ENCODE data around the gene BLOC1S2. TPM values are rescaled to one million over a fixed set of nuclear protein-coding genes. Genes with fewer than 3 reads are reported as not detected.

Gene BLOC1S2
- total RNA-seq, 1 experiment from 2014 or later, result 69.8 TPM

GRCh38 chr10:100334762-100335161 lies 48.3 kb upstream of the BLOC1S2 start:
- H3K18ac ChIP-seq (ENCODE audit: insufficient read length, low read depth, low read length), result no peak overlapping the region
- Mint-ChIP-seq H3K27ac (no peak overlapping the region), H3K4me3 (no peak overlapping the region), H3K27me3 (ENCODE audit: low read depth) (peaks cover 20% of the 10 kb centered on the region), H3K36me3 (ENCODE audit: insufficient read depth in 1 of 3, low read depth in 3 of 3) (no peaks in the 10 kb centered on the region), H3K4me1 (peaks cover 6 to 8% of the 10 kb centered on the region in 2 experiments; a peak in 3 of 4 replicates), H3K9me3 (no peaks in the 10 kb centered on the region)
- H3K23me2 ChIP-seq (ENCODE audit: insufficient read length, low read depth, low read length, poor library complexity, severe bottlenecking), result no peaks in the 10 kb centered on the region
- H3K4me2 ChIP-seq (ENCODE audit: insufficient read depth, insufficient read length, low read length), result no peak overlapping the region
- no CpG with 5 or more reads among the region's 9 CpGs for WGBS (ENCODE audit: extremely low coverage, insufficient read length, low lambda C conversion rate)
- no peak overlapping the region for H4K8ac ChIP-seq (replicated peaks; ENCODE audit: insufficient read length, low read depth, low read length)
- H3K27me3 ChIP-seq (ENCODE audit: insufficient read depth, low read length), result no peaks in the 10 kb centered on the region
- H2BK12ac ChIP-seq (ENCODE audit: insufficient read length, low read depth, low read length), result no peak overlapping the region
- no peaks in the 10 kb centered on the region for H3K9me3 ChIP-seq (ENCODE audit: control insufficient read depth, low read depth, low read length)
- no peak overlapping the region for H2BK120ac ChIP-seq (ENCODE audit: low read depth, low read length, poor library complexity, severe bottlenecking)
- no peak for DNase-seq
- H3K4ac ChIP-seq (ENCODE audit: low read depth, low read length), result no peak overlapping the region
- no peak overlapping the region for H3K23ac ChIP-seq (ENCODE audit: insufficient read length, low read depth, low read length)
- H3K14ac ChIP-seq (ENCODE audit: insufficient read depth, low read length), result no peak overlapping the region
- H2BK20ac ChIP-seq (ENCODE audit: low read depth, low read length, poor library complexity, severe bottlenecking), result no peak overlapping the region
- H3T11ph ChIP-seq (ENCODE audit: low read length), result no peak overlapping the region
- no peak overlapping the region for H3K9ac ChIP-seq (ENCODE audit: extremely low read depth, insufficient read length, low read length)
- TF ChIP-seq, protein P1, sequence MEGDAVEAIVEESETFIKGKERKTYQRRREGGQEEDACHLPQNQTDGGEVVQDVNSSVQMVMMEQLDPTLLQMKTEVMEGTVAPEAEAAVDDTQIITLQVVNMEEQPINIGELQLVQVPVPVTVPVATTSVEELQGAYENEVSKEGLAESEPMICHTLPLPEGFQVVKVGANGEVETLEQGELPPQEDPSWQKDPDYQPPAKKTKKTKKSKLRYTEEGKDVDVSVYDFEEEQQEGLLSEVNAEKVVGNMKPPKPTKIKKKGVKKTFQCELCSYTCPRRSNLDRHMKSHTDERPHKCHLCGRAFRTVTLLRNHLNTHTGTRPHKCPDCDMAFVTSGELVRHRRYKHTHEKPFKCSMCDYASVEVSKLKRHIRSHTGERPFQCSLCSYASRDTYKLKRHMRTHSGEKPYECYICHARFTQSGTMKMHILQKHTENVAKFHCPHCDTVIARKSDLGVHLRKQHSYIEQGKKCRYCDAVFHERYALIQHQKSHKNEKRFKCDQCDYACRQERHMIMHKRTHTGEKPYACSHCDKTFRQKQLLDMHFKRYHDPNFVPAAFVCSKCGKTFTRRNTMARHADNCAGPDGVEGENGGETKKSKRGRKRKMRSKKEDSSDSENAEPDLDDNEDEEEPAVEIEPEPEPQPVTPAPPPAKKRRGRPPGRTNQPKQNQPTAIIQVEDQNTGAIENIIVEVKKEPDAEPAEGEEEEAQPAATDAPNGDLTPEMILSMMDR (conservative IDR thresholded peaks at IDR 0.05), result no peak
- H3K56ac ChIP-seq (ENCODE audit: insufficient read length, low read depth, low read length), result no peak overlapping the region
- no peaks in the 10 kb centered on the region for H3K79me1 ChIP-seq (ENCODE audit: insufficient read depth, low read depth, low read length, poor library complexity, severe bottlenecking)
- H2BK15ac ChIP-seq (ENCODE audit: low read depth, low read length), result no peak overlapping the region
- no peaks in the 10 kb centered on the region for H3K79me2 ChIP-seq (ENCODE audit: insufficient read depth, low read length)
- no peak overlapping the region for H2AK5ac ChIP-seq (ENCODE audit: insufficient read length, low read length)
- H3K4me1 ChIP-seq (ENCODE audit: insufficient read depth, low read length), result no peaks in the 10 kb centered on the region
- H4K20me1 ChIP-seq (ENCODE audit: control insufficient read depth, insufficient read depth, insufficient read length), result no peaks in the 10 kb centered on the region
- no peak overlapping the region for H3K27ac ChIP-seq (ENCODE audit: insufficient read length, low read depth, low read length)
- H2AFZ ChIP-seq (ENCODE audit: low read length), result no peak overlapping the region
- no peak overlapping the region for H4K91ac ChIP-seq (ENCODE audit: insufficient read length, low read depth, low read length)
- no peak overlapping the region for H2BK5ac ChIP-seq (ENCODE audit: insufficient read length, low read length)
- H4K5ac ChIP-seq (ENCODE audit: insufficient read length, low read depth, low read length), result no peak overlapping the region

Data from H9 (cell line).